ENCODE measurements around the gene RBBP6. TPM values are rescaled to one million over a fixed set of nuclear protein-coding genes. Genes with fewer than 3 reads are reported as not detected.

The RBBP6 gene
- total and polyA plus RNA-seq, 8 donors, result 9.0 to 130 (median 32.7) TPM

GRCh38 chr16:24515186-24515585 lies 24.2 kb upstream of the RBBP6 start:
- no peaks in the 10 kb centered on the region for H3K36me3 ChIP-seq
- WGBS, 5 donors, result 88 to 96% (median 90%) methylated on average over 5 of the region's 5 CpGs
- TF ChIP-seq POLR2AphosphoS5 (IDR thresholded peaks at IDR 0.05) (no peak), EP300 (IDR thresholded peaks at IDR 0.05) (no peak), CTCF (IDR thresholded peaks at IDR 0.05) (no peak), POLR2A (IDR thresholded peaks at IDR 0.05) (no peak)
- H3K4me3 ChIP-seq, result no peak overlapping the region
- H3K4me1 ChIP-seq, result peaks cover 0 to 10% (median 6%) of the 10 kb centered on the region in 4 donors
- H3K27ac ChIP-seq, result no peak overlapping the region
- H3K9me3 ChIP-seq, result no peaks in the 10 kb centered on the region
- intact Hi-C loops (cut with DNase I; ENCODE audit: low total_unique reads), result no loop called here
- H3K27me3 ChIP-seq, result no peaks in the 10 kb centered on the region
- DNase-seq, result no peak

- intact Hi-C loops (cut with DNase I; ENCODE audit: low total_unique reads), result no loop called here
- H3K27me3 ChIP-seq, result no peaks in the 10 kb centered on the region
- peak in 5 of 7 experiments; percentile 73 to 92 (median 84) for TF ChIP-seq CTCF (IDR thresholded peaks at IDR 0.05)
- peak in 2 of 3 donors; percentile 15 to 41 for TF ChIP-seq POLR2AphosphoS5 (IDR thresholded peaks at IDR 0.05)
- no peak for TF ChIP-seq EP300 (IDR thresholded peaks at IDR 0.05)
- TF ChIP-seq POLR2A (IDR thresholded peaks at IDR 0.05), result no peak
- no peaks in the 10 kb centered on the region for H3K36me3 ChIP-seq
- DNase-seq, result peak; percentile 87 to 94
- peaks cover 0 to 10% (median 6%) of the 10 kb centered on the region in 4 donors for H3K4me1 ChIP-seq
- peak overlapping the region in 1 of 5 donors; percentile 54 for H3K27ac ChIP-seq
- no peaks in the 10 kb centered on the region for H3K9me3 ChIP-seq
- 24 to 33% (median 28%) methylated on average over 20 of the region's 20 CpGs for WGBS, 5 donors
- peak overlapping the region in 2 of 4 donors; percentile 17 to 31 for H3K4me3 ChIP-seq
These were observed 22.3 kb upstream of the RBBP6 start for GRCh38 chr16:24516900-24517669.

GRCh38 chr16:24518498-24518897 lies 20.9 kb upstream of the RBBP6 start:
- no peaks in the 10 kb centered on the region for H3K36me3 ChIP-seq
- intact Hi-C loops (cut with DNase I; ENCODE audit: low total_unique reads), result no loop called here

GRCh38 chr16:24520983-24521382 lies 18.4 kb upstream of the RBBP6 start:
- H3K4me1 ChIP-seq, result peaks cover 0 to 17% (median 9%) of the 10 kb centered on the region in 4 donors
- H3K4me3 ChIP-seq, result no peak overlapping the region
- no peak overlapping the region for H3K27ac ChIP-seq
- TF ChIP-seq CTCF (IDR thresholded peaks at IDR 0.05) (no peak), POLR2AphosphoS5 (IDR thresholded peaks at IDR 0.05) (no peak), POLR2A (IDR thresholded peaks at IDR 0.05) (no peak), EP300 (IDR thresholded peaks at IDR 0.05) (no peak)
- H3K36me3 ChIP-seq, result no peaks in the 10 kb centered on the region
- no peaks in the 10 kb centered on the region for H3K9me3 ChIP-seq
- 60 to 74% (median 65%) methylated on average over 3 of the region's 3 CpGs for WGBS, 5 donors
- no peaks in the 10 kb centered on the region for H3K27me3 ChIP-seq
- no peak for DNase-seq
- intact Hi-C loops (cut with DNase I; ENCODE audit: low total_unique reads), result no loop called here

More at GRCh38 chr16:24518498-24518897, 20.9 kb upstream of the RBBP6 start:
- H3K27me3 ChIP-seq, result no peaks in the 10 kb centered on the region
- no peak overlapping the region for H3K27ac ChIP-seq
- no peaks in the 10 kb centered on the region for H3K9me3 ChIP-seq
- no peak overlapping the region for H3K4me3 ChIP-seq
- DNase-seq, result no peak
- H3K4me1 ChIP-seq, result peaks cover 0 to 10% (median 6%) of the 10 kb centered on the region in 4 donors
- TF ChIP-seq CTCF (IDR thresholded peaks at IDR 0.05) (no peak), POLR2AphosphoS5 (IDR thresholded peaks at IDR 0.05) (no peak), POLR2A (IDR thresholded peaks at IDR 0.05) (no peak), EP300 (IDR thresholded peaks at IDR 0.05) (no peak)
